ENCODE data around the gene NFIB.

DNA sequence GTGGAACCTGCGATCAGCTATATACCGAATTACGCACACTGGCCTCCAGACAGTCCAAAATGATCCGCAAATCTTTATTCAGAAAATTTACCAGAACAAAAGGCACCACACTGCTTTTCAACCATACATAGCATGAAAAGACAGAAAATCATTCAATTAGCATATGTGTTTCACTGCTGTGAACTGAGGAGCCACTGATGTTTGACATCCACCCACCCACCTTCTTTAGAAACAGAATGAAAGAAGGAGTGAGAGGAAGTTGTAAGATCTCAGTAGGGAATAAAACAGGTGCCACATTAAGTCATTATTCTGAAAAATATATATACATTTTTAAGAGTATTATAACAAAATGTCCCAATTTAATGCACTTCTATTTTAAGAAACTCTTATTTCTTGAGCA, 156.8 kb downstream of the NFIB start:
- TF ChIP-seq, protein P1, sequence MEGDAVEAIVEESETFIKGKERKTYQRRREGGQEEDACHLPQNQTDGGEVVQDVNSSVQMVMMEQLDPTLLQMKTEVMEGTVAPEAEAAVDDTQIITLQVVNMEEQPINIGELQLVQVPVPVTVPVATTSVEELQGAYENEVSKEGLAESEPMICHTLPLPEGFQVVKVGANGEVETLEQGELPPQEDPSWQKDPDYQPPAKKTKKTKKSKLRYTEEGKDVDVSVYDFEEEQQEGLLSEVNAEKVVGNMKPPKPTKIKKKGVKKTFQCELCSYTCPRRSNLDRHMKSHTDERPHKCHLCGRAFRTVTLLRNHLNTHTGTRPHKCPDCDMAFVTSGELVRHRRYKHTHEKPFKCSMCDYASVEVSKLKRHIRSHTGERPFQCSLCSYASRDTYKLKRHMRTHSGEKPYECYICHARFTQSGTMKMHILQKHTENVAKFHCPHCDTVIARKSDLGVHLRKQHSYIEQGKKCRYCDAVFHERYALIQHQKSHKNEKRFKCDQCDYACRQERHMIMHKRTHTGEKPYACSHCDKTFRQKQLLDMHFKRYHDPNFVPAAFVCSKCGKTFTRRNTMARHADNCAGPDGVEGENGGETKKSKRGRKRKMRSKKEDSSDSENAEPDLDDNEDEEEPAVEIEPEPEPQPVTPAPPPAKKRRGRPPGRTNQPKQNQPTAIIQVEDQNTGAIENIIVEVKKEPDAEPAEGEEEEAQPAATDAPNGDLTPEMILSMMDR (conservative IDR thresholded peaks at IDR 0.05; ENCODE audit: low read length) = no peak
- TF ChIP-seq EZH2phosphoT487 (IDR thresholded peaks at IDR 0.05; ENCODE audit: borderline replicate concordance) = no peak
